ENCODE results near the gene TNNI2. TPM values are rescaled to one million over a fixed set of nuclear protein-coding genes. Genes with fewer than 3 reads are reported as not detected.

The TNNI2 gene
- total and polyA plus RNA-seq, 10 of the 15 experiments (the other 5 are each of a cell fraction or from before 2014, with no cell fraction given), result 0.14 to 0.79 (median 0.37) TPM; not detected in 4

DNA sequence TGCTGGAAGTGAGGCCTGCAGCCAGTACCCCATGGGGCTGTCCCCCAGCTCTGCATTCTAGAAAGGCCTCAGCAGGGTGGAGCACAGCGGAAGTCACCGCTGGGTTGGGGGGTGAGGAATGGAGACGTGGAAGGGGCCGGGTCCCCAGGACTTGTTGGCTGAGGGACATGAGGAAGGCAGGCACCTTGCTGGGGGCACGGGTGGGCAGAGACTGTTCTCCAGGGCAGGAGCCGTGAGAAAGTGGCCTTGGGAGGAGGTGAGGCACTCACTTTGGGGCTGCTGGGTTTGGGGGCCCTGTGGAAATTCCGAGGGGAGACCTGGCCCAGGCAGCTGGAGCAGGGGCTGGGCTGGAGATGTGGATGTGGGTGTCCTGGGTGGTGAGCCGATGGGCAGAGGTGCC is 5.0 kb downstream of the TNNI2 start (continued):
- TF ChIP-seq PAX5 (IDR thresholded peaks at IDR 0.05; ENCODE audit: borderline replicate concordance, low read depth, low read length), result no peak
- no peak for TF ChIP-seq KAT2A (conservative IDR thresholded peaks at IDR 0.05; ENCODE audit: control insufficient read depth, low read depth, low read length)
- no peak for TF ChIP-seq MEF2B (IDR thresholded peaks at IDR 0.05; ENCODE audit: partially characterized antibody, poor library complexity, severe bottlenecking)
- TF ChIP-seq CHD1 (IDR thresholded peaks at IDR 0.05; ENCODE audit: low read depth, low read length), result no peak

DNA sequence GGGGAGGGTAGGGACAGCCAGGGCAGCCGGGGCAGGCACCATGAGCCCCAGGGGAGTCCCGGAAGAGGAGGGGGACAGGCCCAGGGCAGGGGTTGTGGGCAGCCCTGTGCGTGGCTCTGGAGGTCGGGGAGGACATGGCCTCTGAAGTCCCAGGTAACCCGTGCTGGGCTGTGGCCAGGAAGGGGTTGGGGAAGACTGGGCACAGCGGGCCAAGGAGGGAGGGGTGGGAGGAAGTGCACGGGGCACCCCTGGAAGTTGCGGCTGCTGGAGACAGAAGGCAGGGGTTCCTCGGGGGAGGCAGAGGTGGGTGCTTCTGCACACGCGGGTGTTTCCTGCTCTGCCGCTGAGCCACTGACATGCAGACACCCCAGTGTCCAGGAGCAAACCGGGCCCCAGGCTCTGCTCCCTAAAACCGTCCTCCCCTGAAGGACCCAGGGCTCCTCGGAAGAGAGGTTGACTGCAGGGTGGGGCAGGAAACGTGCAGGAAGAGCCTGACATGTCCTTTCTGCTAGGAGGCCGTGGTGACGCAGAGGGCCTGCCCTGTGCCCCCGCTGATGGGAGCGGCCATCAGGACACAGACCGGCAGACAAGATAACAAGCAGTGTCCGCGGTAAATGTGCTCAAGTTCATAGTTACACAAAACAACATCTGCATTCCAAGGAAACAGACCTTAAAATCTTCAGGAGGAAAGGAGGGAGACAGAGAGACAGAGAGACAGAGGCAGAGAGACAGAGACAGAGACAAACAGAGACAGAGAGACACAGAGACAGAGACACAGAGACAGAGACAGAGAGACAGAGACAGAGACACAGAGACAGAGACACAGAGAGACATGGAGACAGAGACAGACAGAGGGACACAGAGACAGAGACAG is 5.7 kb downstream of the TNNI2 start:
- no peak overlapping the region; the same call in 1 of the 2 replicates for H3K4me2 ChIP-seq (ENCODE audit: control insufficient read depth, insufficient read depth)
- intact Hi-C loops (cut with micrococcal nuclease; ENCODE audit: unreplicated experiment) (no loop called here), in situ Hi-C loops (cut with MboI) (no loop called here)
- WGBS (ENCODE audit: insufficient coverage, insufficient replicate concordance, low lambda C conversion rate, missing lambda C conversion rate), result 20% methylated on average over 23 of the region's 23 CpGs
- RAD21 ChIA-PET (ENCODE audit: unreplicated experiment), result no interaction called here
- no peaks in the 10 kb centered on the region for H3K79me2 ChIP-seq (ENCODE audit: control insufficient read depth, insufficient read depth, low read length)
- SMC1A ChIA-PET (ENCODE audit: uncharacterized antibody, unreplicated experiment), result no interaction called here
- H3K36me3 ChIP-seq (ENCODE audit: control insufficient read depth in 2 of 2, insufficient read depth in 2 of 2, low read length in 1 of 2), result no peaks in the 10 kb centered on the region
- FAIRE-seq, result no peak
- H3K27me3 ChIP-seq (replicated peaks in 1 of 2; ENCODE audit: control insufficient read depth in 2 of 2, insufficient read depth in 2 of 2, low read length in 1 of 2), result no peaks in the 10 kb centered on the region; a peak in 1 of 4 replicates
- H3K4me3 ChIP-seq, result no peak overlapping the region
- H3K27ac ChIP-seq (ENCODE audit: control insufficient read depth, insufficient read depth), result no peak overlapping the region
- no peak overlapping the region for H3K9ac ChIP-seq (ENCODE audit: control insufficient read depth, insufficient read depth, low read length)
- POLR2A ChIA-PET, result no interaction called here
- BruUV-seq (replicated peaks), result no TSS peak
- H4K20me1 ChIP-seq (ENCODE audit: control insufficient read depth, insufficient read depth), result no peaks in the 10 kb centered on the region
- peak; percentile 9 for ATAC-seq
- no peak for DNase-seq (ENCODE audit: low read depth, low spot score)
- H3K4me1 ChIP-seq (ENCODE audit: control insufficient read depth, insufficient read depth, low read length), result peaks cover 34% of the 10 kb centered on the region
- H3K9me3 ChIP-seq (replicated peaks; ENCODE audit: control insufficient read depth, insufficient read depth, low read length), result no peaks in the 10 kb centered on the region
- no peak overlapping the region for H2AFZ ChIP-seq (ENCODE audit: control insufficient read depth, low read depth, low read length)
- CTCF ChIA-PET, result interaction anchor here (0.9 kb wide), 1 partner anchor 38 kb away, joined by 3 read pairs; no protein-coding TSS in a partner anchor
- TF ChIP-seq RCOR1 (conservative IDR thresholded peaks at IDR 0.05; ENCODE audit: low read depth, low read length), result no peak
- TF ChIP-seq SMARCA5 (IDR thresholded peaks at IDR 0.05), result no peak
- TF ChIP-seq ZNF384 (IDR thresholded peaks at IDR 0.05; ENCODE audit: borderline replicate concordance, low read depth, low read length), result no peak
- TF ChIP-seq ZZZ3 (IDR thresholded peaks at IDR 0.05; ENCODE audit: control insufficient read depth, insufficient read length, low read depth), result no peak
- TF ChIP-seq PAX5 (IDR thresholded peaks at IDR 0.05; ENCODE audit: borderline replicate concordance, low read depth, low read length), result no peak
- no peak for TF ChIP-seq DPF2 (IDR thresholded peaks at IDR 0.05)
- no peak for TF ChIP-seq NR2C1 (IDR thresholded peaks at IDR 0.05)
- no peak for TF ChIP-seq EED (IDR thresholded peaks at IDR 0.05; ENCODE audit: low read depth)
- TF ChIP-seq, protein P1, sequence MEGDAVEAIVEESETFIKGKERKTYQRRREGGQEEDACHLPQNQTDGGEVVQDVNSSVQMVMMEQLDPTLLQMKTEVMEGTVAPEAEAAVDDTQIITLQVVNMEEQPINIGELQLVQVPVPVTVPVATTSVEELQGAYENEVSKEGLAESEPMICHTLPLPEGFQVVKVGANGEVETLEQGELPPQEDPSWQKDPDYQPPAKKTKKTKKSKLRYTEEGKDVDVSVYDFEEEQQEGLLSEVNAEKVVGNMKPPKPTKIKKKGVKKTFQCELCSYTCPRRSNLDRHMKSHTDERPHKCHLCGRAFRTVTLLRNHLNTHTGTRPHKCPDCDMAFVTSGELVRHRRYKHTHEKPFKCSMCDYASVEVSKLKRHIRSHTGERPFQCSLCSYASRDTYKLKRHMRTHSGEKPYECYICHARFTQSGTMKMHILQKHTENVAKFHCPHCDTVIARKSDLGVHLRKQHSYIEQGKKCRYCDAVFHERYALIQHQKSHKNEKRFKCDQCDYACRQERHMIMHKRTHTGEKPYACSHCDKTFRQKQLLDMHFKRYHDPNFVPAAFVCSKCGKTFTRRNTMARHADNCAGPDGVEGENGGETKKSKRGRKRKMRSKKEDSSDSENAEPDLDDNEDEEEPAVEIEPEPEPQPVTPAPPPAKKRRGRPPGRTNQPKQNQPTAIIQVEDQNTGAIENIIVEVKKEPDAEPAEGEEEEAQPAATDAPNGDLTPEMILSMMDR (IDR thresholded peaks at IDR 0.05 in 2 of 3, conservative IDR thresholded peaks at IDR 0.05 in 1 of 3; ENCODE audit: control insufficient read depth in 2 of 3, extremely low read depth in 1 of 3, insufficient read depth in 1 of 3, low read depth in 3 of 3, low read length in 3 of 3), result no peak
- TF ChIP-seq CBFB (IDR thresholded peaks at IDR 0.05; ENCODE audit: low read depth), result no peak
- TF ChIP-seq LARP7 (IDR thresholded peaks at IDR 0.05), result no peak
- TF ChIP-seq NFXL1 (IDR thresholded peaks at IDR 0.05; ENCODE audit: borderline replicate concordance), result no peak
- TF ChIP-seq, protein P2, sequence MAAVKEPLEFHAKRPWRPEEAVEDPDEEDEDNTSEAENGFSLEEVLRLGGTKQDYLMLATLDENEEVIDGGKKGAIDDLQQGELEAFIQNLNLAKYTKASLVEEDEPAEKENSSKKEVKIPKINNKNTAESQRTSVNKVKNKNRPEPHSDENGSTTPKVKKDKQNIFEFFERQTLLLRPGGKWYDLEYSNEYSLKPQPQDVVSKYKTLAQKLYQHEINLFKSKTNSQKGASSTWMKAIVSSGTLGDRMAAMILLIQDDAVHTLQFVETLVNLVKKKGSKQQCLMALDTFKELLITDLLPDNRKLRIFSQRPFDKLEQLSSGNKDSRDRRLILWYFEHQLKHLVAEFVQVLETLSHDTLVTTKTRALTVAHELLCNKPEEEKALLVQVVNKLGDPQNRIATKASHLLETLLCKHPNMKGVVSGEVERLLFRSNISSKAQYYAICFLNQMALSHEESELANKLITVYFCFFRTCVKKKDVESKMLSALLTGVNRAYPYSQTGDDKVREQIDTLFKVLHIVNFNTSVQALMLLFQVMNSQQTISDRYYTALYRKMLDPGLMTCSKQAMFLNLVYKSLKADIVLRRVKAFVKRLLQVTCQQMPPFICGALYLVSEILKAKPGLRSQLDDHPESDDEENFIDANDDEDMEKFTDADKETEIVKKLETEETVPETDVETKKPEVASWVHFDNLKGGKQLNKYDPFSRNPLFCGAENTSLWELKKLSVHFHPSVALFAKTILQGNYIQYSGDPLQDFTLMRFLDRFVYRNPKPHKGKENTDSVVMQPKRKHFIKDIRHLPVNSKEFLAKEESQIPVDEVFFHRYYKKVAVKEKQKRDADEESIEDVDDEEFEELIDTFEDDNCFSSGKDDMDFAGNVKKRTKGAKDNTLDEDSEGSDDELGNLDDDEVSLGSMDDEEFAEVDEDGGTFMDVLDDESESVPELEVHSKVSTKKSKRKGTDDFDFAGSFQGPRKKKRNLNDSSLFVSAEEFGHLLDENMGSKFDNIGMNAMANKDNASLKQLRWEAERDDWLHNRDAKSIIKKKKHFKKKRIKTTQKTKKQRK (IDR thresholded peaks at IDR 0.05; ENCODE audit: low read depth, low read length), result no peak
- TF ChIP-seq ETV6 (conservative IDR thresholded peaks at IDR 0.05 in 1 of 2, IDR thresholded peaks at IDR 0.05 in 1 of 2; ENCODE audit: borderline replicate concordance in 1 of 2, low read depth in 1 of 2), result peak in 1 of 2 experiments; percentile 67; a peak in 2 of 4 replicates
